Testis (tissue), 2 donors: Measurements from ENCODE around the gene SSH3.

ENCODE experiments used
- POLR2A ChIP-seq: fragments of 450-650 bp; IDR thresholded peaks from one replicate; pipeline ENCODE4 v1.6.1; 2017; ENCODE audit warnings: antibody characterized with exemption, mild to moderate bottlenecking, moderate library complexity
- TF ChIP-seq, protein P1 (sequence below), 3 experiments: fragments of 450-650 bp in 2 of 3; fragments of 200-600 bp in 1 of 3; sonication (generic) in 1 of 3; IDR thresholded peaks; one replicate each; pipeline ENCODE4 v1.5.1; 2016 to 2019; ENCODE audit warnings: antibody characterized with exemption in 3 of 3, mild to moderate bottlenecking in 2 of 3, moderate library complexity in 1 of 3

GRCh38 chr11:67349036-67349435, 45.7 kb downstream of the SSH3 start:
- TF ChIP-seq, protein P1, sequence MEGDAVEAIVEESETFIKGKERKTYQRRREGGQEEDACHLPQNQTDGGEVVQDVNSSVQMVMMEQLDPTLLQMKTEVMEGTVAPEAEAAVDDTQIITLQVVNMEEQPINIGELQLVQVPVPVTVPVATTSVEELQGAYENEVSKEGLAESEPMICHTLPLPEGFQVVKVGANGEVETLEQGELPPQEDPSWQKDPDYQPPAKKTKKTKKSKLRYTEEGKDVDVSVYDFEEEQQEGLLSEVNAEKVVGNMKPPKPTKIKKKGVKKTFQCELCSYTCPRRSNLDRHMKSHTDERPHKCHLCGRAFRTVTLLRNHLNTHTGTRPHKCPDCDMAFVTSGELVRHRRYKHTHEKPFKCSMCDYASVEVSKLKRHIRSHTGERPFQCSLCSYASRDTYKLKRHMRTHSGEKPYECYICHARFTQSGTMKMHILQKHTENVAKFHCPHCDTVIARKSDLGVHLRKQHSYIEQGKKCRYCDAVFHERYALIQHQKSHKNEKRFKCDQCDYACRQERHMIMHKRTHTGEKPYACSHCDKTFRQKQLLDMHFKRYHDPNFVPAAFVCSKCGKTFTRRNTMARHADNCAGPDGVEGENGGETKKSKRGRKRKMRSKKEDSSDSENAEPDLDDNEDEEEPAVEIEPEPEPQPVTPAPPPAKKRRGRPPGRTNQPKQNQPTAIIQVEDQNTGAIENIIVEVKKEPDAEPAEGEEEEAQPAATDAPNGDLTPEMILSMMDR (IDR thresholded peaks at IDR 0.05) = no peak
- no peak for TF ChIP-seq POLR2A
